PC-9 (cell line): ENCODE measurements around the gene NOC4L. TPM values are rescaled to one million over a fixed set of nuclear protein-coding genes. Genes with fewer than 3 reads are reported as not detected.

Source experiments
- BruUV-seq: library from RNA; stranded (reverse); fragments of 400-500 nt; replicated peaks from 2 replicates; lab custom pipeline; 2021; lab: Mats Ljungman, UMichigan
- CTCF ChIA-PET: fragments of 300-600 bp; sonication (Branson Sonifier 250); formaldehyde crosslinking; loops from one replicate; lab custom pipeline; 2022; ENCODE audit warnings: antibody characterized with exemption; lab: Charles Lee
- POLR2A ChIA-PET: fragments of 300-600 bp; sonication (Branson Sonifier 250); formaldehyde crosslinking; loops from one replicate; lab custom pipeline; 2022; ENCODE audit warnings: antibody characterized with exemption; ENCODE audit not compliant: unreplicated experiment; lab: Charles Lee
- DNase-seq, 2 experiments: peaks; one replicate each; pipeline versions ENCODE4 v3.0.0 to v3.0.0-alpha.2; 2015 to 2022; ENCODE audit warnings: mixed read lengths in 1 of 2
- H2AFZ ChIP-seq: fragments of 200-600 bp; sonication (generic); 2 replicates; pipeline ENCODE4 v1.8.1; 2017; ENCODE audit warnings: antibody characterized with exemption
- H3F3A ChIP-seq: fragments of 200-600 bp; sonication (generic); 2 replicates; pipeline ENCODE4 v1.8.1; 2017; ENCODE audit warnings: antibody characterized with exemption, mild to moderate bottlenecking, low read depth; ENCODE audit not compliant: insufficient read depth
- H3K27ac ChIP-seq: fragments of 200-600 bp; sonication (generic); 2 replicates; pipeline ENCODE4 v1.6.1; 2016; ENCODE audit warnings: mixed run types
- H3K27me3 ChIP-seq: fragments of 200-600 bp; sonication (generic); 2 replicates; pipeline ENCODE4 v1.6.1; 2016; ENCODE audit warnings: low read depth, mixed run types; ENCODE audit not compliant: insufficient read depth
- H3K36me3 ChIP-seq: fragments of 200-600 bp; sonication (generic); 2 replicates; pipeline ENCODE4 v1.6.1; 2016; ENCODE audit warnings: low read depth, mixed run types
- H3K4me1 ChIP-seq: fragments of 200-600 bp; sonication (generic); replicated peaks from 2 replicates; pipeline ENCODE4 v1.6.1; 2016; ENCODE audit warnings: mixed run types; ENCODE audit not compliant: insufficient read depth
- H3K4me2 ChIP-seq: fragments of 200-600 bp; sonication (generic); 2 replicates; pipeline ENCODE4 v1.6.1; 2017; ENCODE audit warnings: mixed run types
- H3K4me3 ChIP-seq: fragments of 200-600 bp; sonication (generic); 2 replicates; pipeline ENCODE4 v1.6.1; 2016; ENCODE audit warnings: mixed run types
- H3K79me2 ChIP-seq: fragments of 200-600 bp; sonication (generic); 2 replicates; pipeline ENCODE4 v1.6.1; 2017; ENCODE audit warnings: low read depth, mixed run types
- H3K9me2 ChIP-seq: fragments of 200-600 bp; sonication (generic); 2 replicates; pipeline ENCODE4 v1.8.1; 2017; ENCODE audit warnings: mild to moderate bottlenecking; ENCODE audit not compliant: insufficient read depth
- H3K9me3 ChIP-seq: fragments of 200-600 bp; sonication (generic); 2 replicates; pipeline ENCODE4 v1.8.1; 2016; ENCODE audit warnings: low read depth; ENCODE audit not compliant: insufficient read depth
- H4K20me1 ChIP-seq: fragments of 200-600 bp; sonication (generic); 2 replicates; pipeline ENCODE4 v1.8.1; 2017; ENCODE audit not compliant: insufficient read depth
- CTCF ChIP-seq: fragments of 200-600 bp; sonication (generic); conservative IDR thresholded peaks from 2 replicates; pipeline ENCODE4 v1.6.1; 2017; ENCODE audit warnings: mixed run types, antibody characterized with exemption, mild to moderate bottlenecking, moderate library complexity
- EZH2 ChIP-seq: fragments of 200-600 bp; sonication (generic); IDR thresholded peaks from 2 replicates; pipeline ENCODE4 v1.8.0; 2017; ENCODE audit warnings: antibody characterized with exemption, low read depth
- intact Hi-C: fragments of 100-400 bp; cut with micrococcal nuclease; formaldehyde crosslinking; loops from one replicate; pipeline ENCODE4 v1.10.0; 2022; ENCODE audit not compliant: unreplicated experiment
- total RNA-seq: library from RNA; stranded (reverse); gene quantifications from 2 replicates; pipeline ENCODE4 v1.2.3, GENCODE V29; 2021

Gene NOC4L
- total RNA-seq, 1 experiment from 2014 or later: 27.1 TPM

GRCh38 chr12:132137483-132138125 is 6.7 kb upstream of the NOC4L start:
- Histone ChIP-seq H3K27me3 (no peaks in the 10 kb centered on the region), H4K20me1 (0 out of 2 replicates have a peak, but pooled peaks cover 6% of the 10 kb centered on the region), H3K4me2 (no peak overlapping the region), H3K9me2 (no peaks in the 10 kb centered on the region), H3K4me3 (no peak overlapping the region), H3F3A (peaks cover 5% of the 10 kb centered on the region; the same call in 1 of the 2 replicates), H2AFZ (no peak overlapping the region), H3K27ac (no peak overlapping the region), H3K79me2 (peaks cover 4% of the 10 kb centered on the region), H3K4me1 (peaks cover under 1% of the 10 kb centered on the region; the same call in 1 of the 2 replicates), H3K9me3 (no peaks in the 10 kb centered on the region), H3K36me3 (peaks cover 16% of the 10 kb centered on the region)
- ChIA-PET CTCF (no interaction called here), POLR2A (no interaction called here)
- TF ChIP-seq CTCF (no peak), EZH2 (no peak)
- intact Hi-C loops: no loop called here
- no peak for DNase-seq
- no TSS peak for BruUV-seq

GRCh38 chr12:132138941-132139871 is 5.1 kb upstream of the NOC4L start:
- H3K27me3 ChIP-seq: no peaks in the 10 kb centered on the region
- intact Hi-C loops: no loop called here
- H3K79me2 ChIP-seq: peaks cover 15% of the 10 kb centered on the region
- TF ChIP-seq EZH2: no peak
- TF ChIP-seq CTCF: no peak
- H3K4me3 ChIP-seq: no peak overlapping the region
- H3K4me1 ChIP-seq: peaks cover 8% of the 10 kb centered on the region
- no peaks in the 10 kb centered on the region for H3K9me2 ChIP-seq
- ChIA-PET POLR2A (no interaction called here), CTCF (no interaction called here)
- DNase-seq: no peak
- no TSS peak for BruUV-seq
- H4K20me1 ChIP-seq: 0 out of 2 replicates have a peak, but pooled peaks cover 6% of the 10 kb centered on the region
- H3K4me2 ChIP-seq: no peak overlapping the region
- peaks cover 5% of the 10 kb centered on the region; the same call in 1 of the 2 replicates for H3F3A ChIP-seq
- H3K9me3 ChIP-seq: no peaks in the 10 kb centered on the region
- peaks cover 16% of the 10 kb centered on the region for H3K36me3 ChIP-seq
- H2AFZ ChIP-seq: no peak overlapping the region
- H3K27ac ChIP-seq: no peak overlapping the region

GRCh38 chr12:132139912-132140311 is 4.3 kb upstream of the NOC4L start:
- BruUV-seq: no TSS peak
- TF ChIP-seq EZH2 (no peak), CTCF (no peak)
- no peak overlapping the region for H2AFZ ChIP-seq
- no peak overlapping the region for H3K27ac ChIP-seq
- H3F3A ChIP-seq: peaks cover 5% of the 10 kb centered on the region; the same call in 1 of the 2 replicates
- H3K4me1 ChIP-seq: peaks cover 8% of the 10 kb centered on the region
- no peak for DNase-seq
- H3K4me3 ChIP-seq: no peak overlapping the region
- peaks cover 21% of the 10 kb centered on the region for H3K79me2 ChIP-seq
- peaks cover 16% of the 10 kb centered on the region for H3K36me3 ChIP-seq
- 0 out of 2 replicates have a peak, but pooled peaks cover 6% of the 10 kb centered on the region for H4K20me1 ChIP-seq
- CTCF ChIA-PET: no interaction called here
- no peaks in the 10 kb centered on the region for H3K27me3 ChIP-seq
- H3K9me3 ChIP-seq: no peaks in the 10 kb centered on the region
- no peaks in the 10 kb centered on the region for H3K9me2 ChIP-seq
- intact Hi-C loops: no loop called here
- H3K4me2 ChIP-seq: no peak overlapping the region
- POLR2A ChIA-PET: no interaction called here
